ENCODE results near the gene BTBD1. TPM values are rescaled to one million over a fixed set of nuclear protein-coding genes. Genes with fewer than 3 reads are reported as not detected.
"Not testable (repeated sequence)": the region's sequence is repeated elsewhere in the genome, so short reads cannot be mapped to it uniquely, and the experiment has no call there.

BTBD1 gene
- total and polyA plus RNA-seq, 8 donors: 13.2 to 94.4 (median 44.9) TPM

DNA sequence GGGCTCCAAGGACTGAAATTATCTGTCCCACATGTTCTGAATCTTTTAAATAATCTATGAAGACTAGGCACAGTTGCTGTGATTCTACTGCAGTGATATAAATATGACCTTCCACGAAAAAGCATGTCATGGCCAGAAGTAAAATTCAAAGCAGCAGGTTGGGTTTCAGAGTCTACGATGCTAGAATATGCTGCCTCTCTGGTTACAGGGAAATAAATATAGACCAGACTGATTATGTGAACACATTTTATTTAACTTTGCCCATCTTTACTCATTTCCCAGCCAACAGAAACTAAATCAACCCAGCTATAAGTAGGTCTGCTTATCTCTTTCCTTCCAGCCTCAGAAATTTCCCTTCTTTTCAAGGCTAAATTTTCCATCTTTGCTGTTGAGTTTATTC lies 20.5 kb upstream of the BTBD1 start:
- intact Hi-C loops (cut with DNase I; ENCODE audit: low total_unique reads): no loop called here
- Histone ChIP-seq H3K4me3 (no peak overlapping the region), H3K9me3 (no peaks in the 10 kb centered on the region), H3K4me1 (no peaks in the 10 kb centered on the region), H3K27me3 (peaks cover 0 to 3% (median 0%) of the 10 kb centered on the region in 3 donors), H3K36me3 (no peaks in the 10 kb centered on the region), H3K27ac (no peak overlapping the region)
- no peak for DNase-seq
- 76 to 84% (median 80%) methylated on average over 2 of the region's 2 CpGs for WGBS, 5 donors
- no peak for TF ChIP-seq EP300 (IDR thresholded peaks at IDR 0.05)
- no peak for TF ChIP-seq POLR2AphosphoS5 (IDR thresholded peaks at IDR 0.05)
- TF ChIP-seq, protein P1, sequence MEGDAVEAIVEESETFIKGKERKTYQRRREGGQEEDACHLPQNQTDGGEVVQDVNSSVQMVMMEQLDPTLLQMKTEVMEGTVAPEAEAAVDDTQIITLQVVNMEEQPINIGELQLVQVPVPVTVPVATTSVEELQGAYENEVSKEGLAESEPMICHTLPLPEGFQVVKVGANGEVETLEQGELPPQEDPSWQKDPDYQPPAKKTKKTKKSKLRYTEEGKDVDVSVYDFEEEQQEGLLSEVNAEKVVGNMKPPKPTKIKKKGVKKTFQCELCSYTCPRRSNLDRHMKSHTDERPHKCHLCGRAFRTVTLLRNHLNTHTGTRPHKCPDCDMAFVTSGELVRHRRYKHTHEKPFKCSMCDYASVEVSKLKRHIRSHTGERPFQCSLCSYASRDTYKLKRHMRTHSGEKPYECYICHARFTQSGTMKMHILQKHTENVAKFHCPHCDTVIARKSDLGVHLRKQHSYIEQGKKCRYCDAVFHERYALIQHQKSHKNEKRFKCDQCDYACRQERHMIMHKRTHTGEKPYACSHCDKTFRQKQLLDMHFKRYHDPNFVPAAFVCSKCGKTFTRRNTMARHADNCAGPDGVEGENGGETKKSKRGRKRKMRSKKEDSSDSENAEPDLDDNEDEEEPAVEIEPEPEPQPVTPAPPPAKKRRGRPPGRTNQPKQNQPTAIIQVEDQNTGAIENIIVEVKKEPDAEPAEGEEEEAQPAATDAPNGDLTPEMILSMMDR (IDR thresholded peaks at IDR 0.05): no peak
- no peak for TF ChIP-seq POLR2A (IDR thresholded peaks at IDR 0.05)

DNA sequence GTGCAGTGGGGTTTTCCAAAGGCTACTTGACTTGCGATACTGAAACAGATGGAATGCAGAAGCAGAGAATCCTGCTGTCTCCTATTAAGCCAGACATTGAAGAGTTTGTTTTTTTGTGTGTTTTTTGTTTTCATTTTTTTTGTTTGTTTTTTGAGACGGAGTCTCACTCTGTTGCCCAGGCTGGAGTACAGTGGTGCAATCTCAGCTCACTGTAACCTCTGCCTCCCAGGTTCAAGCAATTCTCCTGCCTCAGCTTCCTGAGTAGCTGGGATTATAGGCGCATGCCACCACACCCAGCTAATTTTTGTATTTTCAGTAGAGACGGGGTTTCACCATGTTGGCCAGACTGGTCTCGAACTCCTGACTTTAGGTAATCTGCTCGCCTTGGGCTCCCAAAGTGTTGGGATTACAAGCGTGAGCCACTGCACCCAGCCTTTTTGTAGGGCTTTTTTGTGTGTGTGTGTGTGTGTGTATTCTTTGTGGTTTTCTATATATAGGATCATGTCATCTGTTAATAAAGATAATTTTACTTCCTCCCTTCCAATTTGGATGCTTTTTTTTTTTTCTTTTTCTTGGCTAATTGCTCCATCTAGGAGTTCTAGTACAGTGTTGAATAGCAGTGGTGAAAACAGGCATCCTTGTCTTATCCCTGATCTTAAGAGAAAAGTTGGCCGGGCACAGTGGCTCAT lies 19.0 kb upstream of the BTBD1 start:
- H3K36me3 ChIP-seq; DNase-seq; intact Hi-C loops (cut with DNase I; ENCODE audit: low total_unique reads); H3K4me3 ChIP-seq; H3K27me3 ChIP-seq; H3K4me1 ChIP-seq; H3K9me3 ChIP-seq; H3K27ac ChIP-seq: not testable (repeated sequence)
- WGBS, 5 donors: 82 to 92% (median 88%) methylated on average over 8 of the region's 8 CpGs

DNA sequence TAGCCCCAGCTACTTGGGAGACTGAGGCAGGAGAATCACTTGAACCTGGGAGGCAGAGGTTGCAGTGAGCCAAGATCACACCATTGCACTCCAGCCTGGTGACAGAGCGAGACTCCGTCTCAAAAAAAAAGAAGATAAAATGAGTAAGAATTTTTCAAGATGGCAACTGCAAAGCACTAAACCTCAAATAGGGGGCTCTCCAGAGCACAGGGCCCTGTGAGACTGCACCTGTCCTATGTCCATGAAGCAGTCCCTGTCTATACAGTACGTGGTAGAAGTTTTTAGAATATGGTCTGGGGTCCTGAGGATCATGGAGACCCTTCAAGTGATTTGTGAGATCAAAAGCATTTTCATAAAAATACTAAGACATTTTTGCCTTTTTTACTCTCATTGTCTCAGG lies 18.4 kb upstream of the BTBD1 start:
- WGBS, 5 donors: 74 to 90% (median 82%) methylated on average over 3 of the region's 3 CpGs
- DNase-seq; H3K27me3 ChIP-seq; H3K36me3 ChIP-seq; H3K4me1 ChIP-seq; intact Hi-C loops (cut with DNase I; ENCODE audit: low total_unique reads); H3K27ac ChIP-seq; H3K4me3 ChIP-seq; H3K9me3 ChIP-seq: not testable (repeated sequence)

DNA sequence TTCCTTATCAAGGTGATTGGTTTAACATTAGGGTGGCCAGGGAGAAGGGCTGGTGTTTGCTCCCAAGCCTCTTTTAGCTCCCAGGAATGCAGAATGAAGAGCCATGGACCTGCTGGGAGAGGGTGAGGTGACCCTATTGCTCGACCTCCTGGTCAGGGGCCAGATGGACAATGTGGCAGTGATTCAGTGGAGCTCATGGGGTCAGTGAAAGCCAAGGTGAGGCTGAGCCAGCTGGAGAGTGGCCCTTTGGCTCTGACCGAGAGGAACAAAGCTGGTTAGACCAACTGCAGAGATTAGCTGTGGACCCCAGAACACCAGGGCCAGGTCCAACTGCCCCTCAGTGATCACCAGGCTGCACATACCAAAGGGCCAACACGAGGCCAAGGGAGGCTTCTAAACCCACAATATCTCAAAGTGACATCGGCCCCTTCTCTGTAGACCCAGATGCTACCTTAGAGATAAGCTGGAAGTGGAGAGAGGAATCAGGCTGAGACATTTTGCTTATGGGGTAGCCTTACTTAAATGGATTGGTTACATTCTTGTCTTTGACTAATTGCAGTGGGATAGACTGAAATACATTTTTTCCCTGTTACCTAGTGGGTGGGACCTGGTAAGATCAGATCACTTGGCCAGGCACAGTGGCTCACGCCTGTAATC lies 15.8 kb upstream of the BTBD1 start:
- TF ChIP-seq EP300 (IDR thresholded peaks at IDR 0.05): no peak
- TF ChIP-seq, protein P1 (IDR thresholded peaks at IDR 0.05): no peak
- TF ChIP-seq POLR2A (IDR thresholded peaks at IDR 0.05): no peak
- TF ChIP-seq POLR2AphosphoS5 (IDR thresholded peaks at IDR 0.05): no peak
- no peak overlapping the region for H3K27ac ChIP-seq
- intact Hi-C loops (cut with DNase I; ENCODE audit: low total_unique reads): no loop called here
- DNase-seq: peak in 1 of 2 donors; percentile 27
- no peaks in the 10 kb centered on the region for H3K4me1 ChIP-seq
- H3K9me3 ChIP-seq: no peaks in the 10 kb centered on the region
- no peak overlapping the region for H3K4me3 ChIP-seq
- H3K27me3 ChIP-seq: peaks cover 0 to 28% (median 0%) of the 10 kb centered on the region in 3 donors
- H3K36me3 ChIP-seq: no peaks in the 10 kb centered on the region
- 52 to 68% (median 62%) methylated on average over 5 of the region's 5 CpGs for WGBS, 5 donors

DNA sequence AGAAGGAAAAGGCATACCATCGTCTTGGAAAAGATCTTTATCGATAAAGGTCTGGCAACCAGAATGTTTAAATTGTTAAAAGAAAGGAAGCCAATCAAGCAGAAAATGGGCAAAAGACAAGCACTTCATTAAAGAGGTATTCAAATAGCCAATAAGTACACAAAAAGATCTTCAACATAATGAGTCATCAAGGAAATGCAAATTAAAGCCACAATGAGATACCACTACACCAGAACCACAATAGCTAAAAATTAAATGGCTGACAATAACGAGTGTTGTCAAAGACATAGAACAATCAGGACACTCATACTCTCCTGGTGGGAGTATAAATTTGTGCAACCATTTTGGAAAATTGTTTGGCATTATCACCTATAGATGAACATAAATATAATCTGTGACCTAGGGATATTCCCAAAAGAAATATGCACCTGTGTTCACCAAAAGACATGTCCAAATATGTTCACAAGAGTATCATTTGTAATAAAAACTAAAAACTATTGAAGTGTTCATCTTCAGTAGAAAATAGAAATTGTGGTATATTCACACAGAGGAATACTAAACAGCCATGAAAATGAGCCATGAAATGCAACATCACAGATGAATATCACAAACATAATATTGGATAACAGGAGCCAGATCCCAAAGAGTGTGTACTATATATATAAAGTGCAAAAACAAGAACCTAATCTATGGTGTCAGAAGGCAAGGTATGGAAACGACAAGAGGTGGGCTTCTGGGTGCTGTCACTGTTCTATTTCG lies 14.4 kb upstream of the BTBD1 start:
- WGBS, 5 donors: 72 to 86% (median 79%) methylated on average over 5 of the region's 5 CpGs
- H3K9me3 ChIP-seq: no peaks in the 10 kb centered on the region

More for the DNA sequence above, 14.4 kb upstream of the BTBD1 start:
- intact Hi-C loops (cut with DNase I; ENCODE audit: low total_unique reads): no loop called here
- peaks cover 0 to 34% (median 0%) of the 10 kb centered on the region in 3 donors for H3K27me3 ChIP-seq
- no peak for DNase-seq
- H3K36me3 ChIP-seq: no peaks in the 10 kb centered on the region
- H3K27ac ChIP-seq: no peak overlapping the region
- TF ChIP-seq POLR2AphosphoS5 (IDR thresholded peaks at IDR 0.05) (no peak), POLR2A (IDR thresholded peaks at IDR 0.05) (no peak), EP300 (IDR thresholded peaks at IDR 0.05) (no peak)
- TF ChIP-seq, protein P1 (IDR thresholded peaks at IDR 0.05): no peak
- H3K4me1 ChIP-seq: no peaks in the 10 kb centered on the region
- H3K4me3 ChIP-seq: no peak overlapping the region

Measured in stomach (tissue), 9 donors.